ENCODE measurements around the gene AK1.
"Not testable (repeated sequence)": the region's sequence is repeated elsewhere in the genome, so short reads cannot be mapped to it uniquely, and the experiment has no call there.

Gene AK1

DNA sequence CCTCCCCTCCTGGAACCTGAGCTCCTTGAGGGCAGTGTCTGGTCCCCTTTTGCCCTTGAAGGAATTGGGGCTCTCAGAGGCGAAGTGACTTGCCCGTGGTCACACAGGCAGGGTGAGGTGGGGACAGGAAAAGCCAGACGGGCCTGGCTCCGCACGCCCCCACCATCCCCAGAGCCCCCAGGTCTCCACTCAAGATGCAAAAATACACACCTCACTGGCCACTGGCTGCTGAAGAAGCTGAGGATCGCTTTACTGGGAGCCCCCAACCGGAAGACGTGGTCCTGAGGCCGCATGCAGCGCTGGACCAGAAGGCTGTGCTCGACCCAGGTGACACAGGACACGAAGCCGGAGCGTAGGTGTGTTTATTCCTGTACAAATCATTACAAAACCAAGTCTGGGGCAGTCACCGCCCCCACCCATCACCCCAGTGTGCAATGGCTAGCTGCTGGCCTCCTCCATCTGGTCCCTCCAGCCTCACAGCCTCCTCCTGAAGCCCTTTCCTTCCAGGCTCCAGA, 7.6 kb upstream of the AK1 start:
- DNase-seq (no peak), ATAC-seq (no peak)

GRCh38 chr9:127884427-127884911, 7.0 kb upstream of the AK1 start:
- DNase-seq = no peak
- ATAC-seq = peak; percentile 20

GRCh38 chr9:127883959-127884358, 6.5 kb upstream of the AK1 start:
- DNase-seq = no peak
- no peak for ATAC-seq

GRCh38 chr9:127881715-127882114, 4.2 kb upstream of the AK1 start:
- DNase-seq, ATAC-seq: not testable (repeated sequence)

- no peak for ATAC-seq
- DNase-seq = no peak
These were observed 2.7 kb upstream of the AK1 start for GRCh38 chr9:127880143-127880542.

GRCh38 chr9:127878652-127879390, 1.3 kb upstream of the AK1 start:
- ATAC-seq = no peak

DNA sequence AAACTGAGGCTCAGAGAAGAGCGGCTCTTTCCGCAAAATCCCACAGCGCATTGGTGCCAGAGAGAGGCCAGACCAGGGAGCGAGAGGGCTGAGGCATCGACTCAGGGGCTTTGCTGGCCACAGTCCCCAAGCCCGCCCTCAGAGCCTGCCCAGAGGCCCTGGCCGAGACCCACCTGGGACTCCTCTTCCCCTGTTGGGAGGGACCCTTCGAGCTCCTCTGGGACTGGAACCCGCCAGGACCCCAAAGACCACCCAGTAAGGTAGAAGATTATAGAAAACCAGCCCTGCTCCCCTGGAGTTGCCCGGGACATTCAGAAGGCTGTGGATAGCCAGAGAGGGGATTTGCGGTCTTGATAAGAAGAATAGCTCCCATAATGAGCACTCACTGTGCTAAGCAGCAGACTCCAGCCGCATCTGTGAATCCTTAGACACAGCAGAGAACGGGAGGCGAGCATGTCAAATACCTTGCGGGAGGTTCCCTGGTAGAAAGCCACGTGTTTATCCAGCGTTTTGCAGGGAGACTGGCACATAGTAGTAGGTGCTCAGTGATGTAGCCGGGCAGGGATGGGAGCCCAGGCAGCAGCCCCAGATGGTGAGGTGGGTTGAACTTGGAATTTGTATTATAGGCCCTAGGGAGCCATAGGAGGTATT, 651 bp upstream of the AK1 start:
- ATAC-seq = no peak
- no peak for DNase-seq

More at GRCh38 chr9:127878652-127879390, 1.3 kb upstream of the AK1 start:
- DNase-seq = no peak

- no peak for DNase-seq
- no peak for ATAC-seq
These were observed 512 bp downstream of the AK1 start for GRCh38 chr9:127876764-127877562.

DNA sequence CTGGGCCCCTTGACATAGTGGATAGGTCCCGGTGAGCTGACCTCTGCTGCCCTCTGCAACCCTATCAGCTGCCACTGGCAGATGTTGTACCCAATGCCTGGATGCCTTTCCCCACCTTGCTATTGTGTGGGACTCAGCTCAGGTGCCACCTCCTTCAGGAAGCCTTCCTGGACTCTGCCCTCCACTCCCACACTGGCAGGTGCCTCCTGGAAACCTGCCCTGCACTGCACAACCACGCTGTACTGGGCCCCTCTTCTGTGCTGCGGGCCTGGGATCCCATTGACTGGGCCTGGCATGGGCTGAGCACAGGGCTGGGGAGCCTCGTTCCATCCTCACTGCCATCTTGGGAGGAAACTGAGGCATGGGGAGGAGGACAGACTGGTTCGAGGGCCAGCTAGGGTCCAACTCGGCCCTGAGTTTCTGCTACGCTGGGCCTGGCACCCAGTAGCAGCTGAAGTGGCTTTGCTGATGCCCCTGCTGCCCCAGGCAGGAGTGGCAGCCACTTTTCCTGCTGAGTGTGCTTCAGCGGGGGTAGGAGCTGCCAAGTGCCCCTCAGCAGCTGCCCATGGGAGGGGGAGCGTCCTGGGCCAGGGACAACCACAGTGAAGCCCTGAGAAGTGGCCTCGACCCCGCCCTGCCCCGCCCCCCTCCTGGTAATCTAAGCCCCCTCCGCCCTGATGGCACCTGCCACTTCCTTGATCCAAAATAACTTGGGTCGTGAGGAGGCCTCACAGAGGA, 1.3 kb downstream of the AK1 start:
- ATAC-seq = no peak
- DNase-seq = no peak

- no peak for DNase-seq
- no peak for ATAC-seq
These were observed 2.0 kb downstream of the AK1 start for GRCh38 chr9:127875306-127875966.

GRCh38 chr9:127874301-127875221, 2.9 kb downstream of the AK1 start:
- DNase-seq (no peak), ATAC-seq (no peak)

- DNase-seq = no peak
- no peak for ATAC-seq
These were observed 3.6 kb downstream of the AK1 start for GRCh38 chr9:127873886-127874285.

GRCh38 chr9:127873223-127873691, 4.2 kb downstream of the AK1 start:
- ATAC-seq (no peak), DNase-seq (no peak)

GRCh38 chr9:127872369-127873222, 4.9 kb downstream of the AK1 start:
- no peak for ATAC-seq
- no peak for DNase-seq

GRCh38 chr9:127871531-127871930, 5.9 kb downstream of the AK1 start:
- no peak for DNase-seq
- ATAC-seq = no peak

GRCh38 chr9:127870887-127871286, 6.6 kb downstream of the AK1 start:
- no peak for ATAC-seq

DNA sequence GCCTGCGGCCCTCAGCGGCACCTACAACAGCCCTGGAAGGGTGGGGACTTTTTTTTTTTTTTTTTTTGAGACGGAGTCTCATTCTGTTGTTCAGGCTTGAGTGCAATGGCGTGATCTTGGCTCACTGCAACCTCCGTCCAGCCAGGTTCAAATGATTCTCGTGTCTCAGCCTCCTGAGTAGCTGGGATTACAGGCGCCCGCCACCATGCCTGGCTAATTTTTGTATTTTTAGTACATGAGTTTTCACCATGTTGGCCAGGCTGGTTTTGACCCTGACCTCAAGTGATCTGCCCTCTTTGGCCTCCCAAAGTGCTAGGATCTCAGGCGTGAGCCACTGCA, 7.4 kb downstream of the AK1 start:
- ATAC-seq, DNase-seq: not testable (repeated sequence)

More at GRCh38 chr9:127870887-127871286, 6.6 kb downstream of the AK1 start:
- no peak for DNase-seq

DNA sequence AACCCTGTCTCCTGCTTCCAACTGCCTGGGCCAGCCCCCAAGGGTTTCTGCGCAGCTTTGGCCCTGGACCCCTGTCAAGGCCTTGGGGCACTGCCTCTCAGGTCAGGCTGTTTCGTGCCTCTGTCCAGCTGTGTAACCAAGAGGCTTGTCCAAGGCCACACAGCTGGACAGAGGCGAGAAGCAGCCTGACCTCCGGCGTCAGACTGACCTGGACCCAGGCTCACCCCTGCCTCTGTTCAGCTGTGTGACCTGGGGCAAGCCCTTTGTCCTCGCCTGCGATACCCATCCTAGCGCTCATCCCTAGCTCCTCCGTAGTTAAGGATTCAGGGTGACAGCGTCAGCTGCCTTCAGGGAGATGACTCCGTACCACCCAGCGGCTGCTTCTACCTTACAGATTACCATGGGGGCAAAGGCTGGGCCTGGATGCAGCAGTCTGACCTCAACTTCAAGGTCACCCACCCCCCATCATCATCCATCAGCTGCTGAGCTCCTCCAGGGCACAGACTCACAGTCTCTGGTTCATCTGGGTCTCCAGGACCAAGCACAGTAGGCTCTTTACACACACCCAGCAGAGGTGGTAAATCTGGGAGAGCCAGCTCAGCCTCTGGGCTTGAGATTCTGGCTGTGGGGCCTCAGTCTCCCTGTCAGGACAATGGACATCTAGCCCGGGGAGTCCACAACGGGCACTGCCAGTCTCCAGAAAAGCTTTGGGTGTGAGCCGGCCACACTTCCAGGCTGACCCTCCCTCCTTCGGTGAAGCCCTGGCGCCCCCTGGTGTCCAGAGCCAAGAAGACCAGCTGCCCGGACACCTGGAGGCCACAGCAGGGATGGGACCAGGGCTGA, 7.9 kb downstream of the AK1 start:
- peak; percentile 80 for ATAC-seq
- DNase-seq = peak; percentile 94
